GM12892 (cell line): ENCODE measurements around the gene G6PC2.

Experiments used
- DNase-seq: peaks from one replicate; pipeline ENCODE4 v3.0.0; 2011; ENCODE audit not compliant: insufficient read length
- FAIRE-seq: peaks from 2 replicates; lab custom pipeline; 2011; peaks lifted over from hg19 to GRCh38; lab: Jason Lieb, UNC
- POLR2A ChIP-seq: IDR thresholded peaks from 2 replicates; pipeline ENCODE4 v1.6.1; 2011; ENCODE audit warnings: low read depth, low read length, control low read depth
- POLR2AphosphoS5 ChIP-seq: IDR thresholded peaks from 2 replicates; pipeline ENCODE4 v1.6.1; 2011; ENCODE audit warnings: low read depth, low read length, control low read depth
- TAF1 ChIP-seq: IDR thresholded peaks from 2 replicates; pipeline ENCODE4 v1.6.1; 2011; ENCODE audit warnings: low read depth, mild to moderate bottlenecking, control low read depth, low read length, borderline replicate concordance

Gene G6PC2

GRCh38 chr2:168907940-168908662, 7.0 kb downstream of the G6PC2 start:
- DNase-seq (no peak), FAIRE-seq (no peak)
- TF ChIP-seq POLR2A = no peak

GRCh38 chr2:168910330-168910729, 9.2 kb downstream of the G6PC2 start:
- DNase-seq (no peak), FAIRE-seq (no peak)
- TF ChIP-seq TAF1 = no peak
- no peak for TF ChIP-seq POLR2A
- no peak for TF ChIP-seq POLR2AphosphoS5

- no peak for FAIRE-seq
- DNase-seq = no peak
- TF ChIP-seq TAF1 (no peak), POLR2AphosphoS5 (no peak), POLR2A (no peak)
Measured at GRCh38 chr2:168912466-168912865, 11.4 kb downstream of the G6PC2 start.

GRCh38 chr2:168912901-168913369, 11.8 kb downstream of the G6PC2 start:
- DNase-seq (no peak), FAIRE-seq (no peak)
- TF ChIP-seq POLR2AphosphoS5 = no peak
- TF ChIP-seq TAF1 = no peak
- no peak for TF ChIP-seq POLR2A

- FAIRE-seq (no peak), DNase-seq (no peak)
- TF ChIP-seq POLR2AphosphoS5 = no peak
- TF ChIP-seq TAF1 = no peak
- no peak for TF ChIP-seq POLR2A
Measured at GRCh38 chr2:168913495-168913894, 12.4 kb downstream of the G6PC2 start.

- no peak for FAIRE-seq
- DNase-seq = no peak
- no peak for TF ChIP-seq TAF1
- TF ChIP-seq POLR2AphosphoS5 = no peak
- TF ChIP-seq POLR2A = no peak
Measured at GRCh38 chr2:168915441-168916330, 14.6 kb downstream of the G6PC2 start.

GRCh38 chr2:168916331-168916675, 15.2 kb downstream of the G6PC2 start:
- no peak for DNase-seq
- TF ChIP-seq POLR2AphosphoS5 (no peak), TAF1 (no peak), POLR2A (no peak)
- no peak for FAIRE-seq

GRCh38 chr2:168920504-168921157, 19.5 kb downstream of the G6PC2 start:
- DNase-seq (no peak), FAIRE-seq (no peak)
- no peak for TF ChIP-seq TAF1
- TF ChIP-seq POLR2A = no peak
- no peak for TF ChIP-seq POLR2AphosphoS5

- FAIRE-seq (no peak), DNase-seq (no peak)
- TF ChIP-seq TAF1 (no peak), POLR2A (no peak), POLR2AphosphoS5 (no peak)
Measured at GRCh38 chr2:168926621-168927386, 25.7 kb downstream of the G6PC2 start.

- TF ChIP-seq POLR2AphosphoS5 (no peak), POLR2A (no peak), TAF1 (no peak)
- no peak for FAIRE-seq
- DNase-seq = no peak
Measured at GRCh38 chr2:168928113-168928831, 27.2 kb downstream of the G6PC2 start.
